SK-N-MC (cell line): ENCODE data around the gene DYNC2I2.
"Not testable (repeated sequence)": the region's sequence is repeated elsewhere in the genome, so short reads cannot be mapped to it uniquely, and the experiment has no call there.

Source experiments
- DNase-seq: peaks from one replicate; pipeline ENCODE4 v3.0.0-alpha.2; 2011; ENCODE audit warnings: low read depth, low spot score
- H3K27ac ChIP-seq: fragments of 200-600 bp; sonication (generic); 2 replicates; pipeline ENCODE4 v1.5.1; 2016; ENCODE audit warnings: mixed run types
- H3K36me3 ChIP-seq: fragments of 200-600 bp; sonication (generic); 2 replicates; pipeline ENCODE4 v1.6.1; 2017; ENCODE audit warnings: antibody characterized with exemption, low read length, mixed read lengths; ENCODE audit not compliant: insufficient read depth
- H3K4me3 ChIP-seq: fragments of 200-600 bp; sonication (generic); 2 replicates; pipeline ENCODE4 v1.5.1; 2016
- H3K9ac ChIP-seq: fragments of 200-600 bp; sonication (generic); 2 replicates; pipeline ENCODE4 v1.8.0; 2017; ENCODE audit warnings: mixed run types, mixed read lengths; ENCODE audit not compliant: insufficient read length
- H3K9me3 ChIP-seq: fragments of 200-600 bp; sonication (generic); 2 replicates; pipeline ENCODE4 v1.6.1; 2017; ENCODE audit warnings: low read depth, mild to moderate bottlenecking, antibody characterized with exemption, low read length, moderate library complexity, mixed read lengths
- EZH2 ChIP-seq: fragments of 200-600 bp; sonication (generic); IDR thresholded peaks from one replicate; pipeline ENCODE4 v1.6.1; 2017; ENCODE audit warnings: antibody characterized with exemption
- FOXP2 ChIP-seq: optimal IDR thresholded peaks from 2 replicates; pipeline ENCODE3; 2011; ENCODE audit warnings: mild to moderate bottlenecking, moderate library complexity; ENCODE audit not compliant: insufficient read depth; ENCODE audit errors: extremely low read length, control extremely low read depth
- POLR2AphosphoS5 ChIP-seq: IDR thresholded peaks from 2 replicates; pipeline ENCODE4 v1.6.1; 2012; ENCODE audit warnings: mild to moderate bottlenecking, low read depth, low read length, borderline replicate concordance

Gene DYNC2I2

GRCh38 chr9:128588581-128589233, 67.9 kb downstream of the DYNC2I2 start:
- Histone ChIP-seq H3K4me3 (no peak overlapping the region), H3K9ac (no peak overlapping the region), H3K36me3 (peaks cover 82% of the 10 kb centered on the region), H3K27ac (no peak overlapping the region), H3K9me3 (no peaks in the 10 kb centered on the region)
- no peak for DNase-seq
- TF ChIP-seq POLR2AphosphoS5 (no peak), EZH2 (no peak), FOXP2 (no peak)

- DNase-seq = no peak
- H3K9ac ChIP-seq = no peak overlapping the region
- H3K4me3 ChIP-seq = no peak overlapping the region
- TF ChIP-seq FOXP2 (no peak), EZH2 (no peak), POLR2AphosphoS5 (no peak)
- H3K9me3 ChIP-seq = no peaks in the 10 kb centered on the region
- peaks cover 82% of the 10 kb centered on the region for H3K36me3 ChIP-seq
- no peak overlapping the region for H3K27ac ChIP-seq
Observed at GRCh38 chr9:128587453-128587852, 69.2 kb downstream of the DYNC2I2 start.

- H3K36me3 ChIP-seq = peaks cover 84% of the 10 kb centered on the region
- H3K9me3 ChIP-seq, H3K4me3 ChIP-seq, H3K27ac ChIP-seq, DNase-seq, H3K9ac ChIP-seq: not testable (repeated sequence)
Observed at GRCh38 chr9:128586934-128587333, 69.7 kb downstream of the DYNC2I2 start.

GRCh38 chr9:128585155-128585554, 71.5 kb downstream of the DYNC2I2 start:
- not testable (repeated sequence) for H3K27ac ChIP-seq, DNase-seq, H3K9me3 ChIP-seq, H3K9ac ChIP-seq, H3K4me3 ChIP-seq
- peaks cover 89% of the 10 kb centered on the region for H3K36me3 ChIP-seq
